HAP-1 (cell line): ENCODE data around the gene RBL2.

Experiments
- DNase-seq, 2 experiments: peaks; one replicate each; pipeline ENCODE4 v3.0.0-alpha.2; 2016 to 2020; ENCODE audit warnings: low spot score in 2 of 2
- H3K27me3 ChIP-seq: fragments of 250-450 bp; sonication (Bioruptor Pico); 2 replicates; pipeline ENCODE4 v1.5.1; 2020; ENCODE audit warnings: low read depth, mild to moderate bottlenecking, moderate library complexity
- H3K36me3 ChIP-seq: fragments of 250-450 bp; sonication (Bioruptor Pico); replicated peaks from 2 replicates; pipeline ENCODE4 v1.5.1; 2020; ENCODE audit warnings: mild to moderate bottlenecking
- H3K4me1 ChIP-seq: fragments of 250-450 bp; sonication (Bioruptor Pico); 2 replicates; pipeline ENCODE4 v1.5.1; 2020; ENCODE audit warnings: mild to moderate bottlenecking
- H3K4me3 ChIP-seq: fragments of 250-450 bp; sonication (Bioruptor Pico); 2 replicates; pipeline ENCODE4 v1.5.1; 2020; ENCODE audit warnings: mild to moderate bottlenecking, moderate library complexity
- H3K9me3 ChIP-seq: fragments of 250-450 bp; sonication (Bioruptor Pico); 2 replicates; pipeline ENCODE4 v1.5.1; 2020; ENCODE audit warnings: mild to moderate bottlenecking, moderate library complexity
- in situ Hi-C: fragments of 300-500 bp; cut with MboI; formaldehyde crosslinking; loops from 3 replicates; pipeline ENCODE4 v1.14.3; 2020; ENCODE audit warnings: low sequenced_read_pairs, inconsistent platforms, mixed read lengths

Gene RBL2

GRCh38 chr16:53429221-53429943 is 4.9 kb upstream of the RBL2 start:
- in situ Hi-C loops, result no loop called here
- Histone ChIP-seq H3K27me3 (no peaks in the 10 kb centered on the region), H3K4me3 (no peak overlapping the region), H3K4me1 (0 out of 2 replicates have a peak, but pooled peaks cover 4% of the 10 kb centered on the region), H3K36me3 (no peaks in the 10 kb centered on the region; the same call in 1 of the 2 replicates), H3K9me3 (peaks cover 6% of the 10 kb centered on the region; the same call in 1 of the 2 replicates)
- DNase-seq, result no peak

GRCh38 chr16:53430363-53430762 is 3.9 kb upstream of the RBL2 start:
- H3K4me1 ChIP-seq, result 0 out of 2 replicates have a peak, but pooled peaks cover 4% of the 10 kb centered on the region
- in situ Hi-C loops, result no loop called here
- peaks cover 2% of the 10 kb centered on the region; the same call in 1 of the 2 replicates for H3K9me3 ChIP-seq
- DNase-seq, result no peak
- no peaks in the 10 kb centered on the region; the same call in 1 of the 2 replicates for H3K36me3 ChIP-seq
- H3K4me3 ChIP-seq, result no peak overlapping the region
- H3K27me3 ChIP-seq, result no peaks in the 10 kb centered on the region

GRCh38 chr16:53433509-53433908 is 762 bp upstream of the RBL2 start:
- peaks cover 2% of the 10 kb centered on the region; the same call in 1 of the 2 replicates for H3K9me3 ChIP-seq
- no peak overlapping the region for H3K4me3 ChIP-seq
- H3K36me3 ChIP-seq, result no peaks in the 10 kb centered on the region; the same call in 1 of the 2 replicates
- no peak for DNase-seq
- in situ Hi-C loops, result no loop called here
- no peaks in the 10 kb centered on the region for H3K27me3 ChIP-seq
- peaks cover 8% of the 10 kb centered on the region for H3K4me1 ChIP-seq

- Histone ChIP-seq H3K27me3 (no peaks in the 10 kb centered on the region), H3K9me3 (peaks cover 2% of the 10 kb centered on the region; the same call in 1 of the 2 replicates), H3K36me3 (no peaks in the 10 kb centered on the region; the same call in 1 of the 2 replicates), H3K4me1 (peaks cover 8% of the 10 kb centered on the region), H3K4me3 (peak overlapping the region; percentile 92)
- in situ Hi-C loops, result no loop called here
- no peak for DNase-seq
These were observed 318 bp upstream of the RBL2 start for GRCh38 chr16:53433930-53434376.

GRCh38 chr16:53435066-53435688 is 906 bp downstream of the RBL2 start:
- in situ Hi-C loops, result no loop called here
- H3K27me3 ChIP-seq, result no peaks in the 10 kb centered on the region
- peak overlapping the region; percentile 92 for H3K4me3 ChIP-seq
- peaks cover 8% of the 10 kb centered on the region for H3K4me1 ChIP-seq
- H3K9me3 ChIP-seq, result peaks cover 2% of the 10 kb centered on the region; the same call in 1 of the 2 replicates
- peak; percentile 76 to 79 for DNase-seq
- H3K36me3 ChIP-seq, result no peaks in the 10 kb centered on the region; the same call in 1 of the 2 replicates

GRCh38 chr16:53440125-53440524 is 5.9 kb downstream of the RBL2 start:
- H3K4me1 ChIP-seq, result peaks cover 4% of the 10 kb centered on the region
- in situ Hi-C loops, result no loop called here
- no peaks in the 10 kb centered on the region for H3K36me3 ChIP-seq
- H3K9me3 ChIP-seq, result no peaks in the 10 kb centered on the region
- no peak overlapping the region for H3K4me3 ChIP-seq
- no peak for DNase-seq
- H3K27me3 ChIP-seq, result no peaks in the 10 kb centered on the region

GRCh38 chr16:53445534-53445933 is 11.3 kb downstream of the RBL2 start:
- H3K9me3 ChIP-seq, result no peaks in the 10 kb centered on the region
- no peaks in the 10 kb centered on the region for H3K27me3 ChIP-seq
- no peak for DNase-seq
- H3K4me1 ChIP-seq, result no peaks in the 10 kb centered on the region
- H3K4me3 ChIP-seq, result no peak overlapping the region
- H3K36me3 ChIP-seq, result 0 out of 2 replicates have a peak, but pooled peaks cover 4% of the 10 kb centered on the region
- in situ Hi-C loops, result no loop called here

GRCh38 chr16:53446090-53446489 is 11.8 kb downstream of the RBL2 start:
- no peaks in the 10 kb centered on the region for H3K4me1 ChIP-seq
- H3K36me3 ChIP-seq, result 0 out of 2 replicates have a peak, but pooled peaks cover 4% of the 10 kb centered on the region
- H3K27me3 ChIP-seq, result no peaks in the 10 kb centered on the region
- in situ Hi-C loops, result no loop called here
- no peaks in the 10 kb centered on the region for H3K9me3 ChIP-seq
- no peak overlapping the region for H3K4me3 ChIP-seq
- DNase-seq, result no peak

GRCh38 chr16:53449816-53450517 is 15.7 kb downstream of the RBL2 start:
- no peak for DNase-seq
- in situ Hi-C loops, result no loop called here
- no peaks in the 10 kb centered on the region for H3K27me3 ChIP-seq
- 0 out of 2 replicates have a peak, but pooled peaks cover 13% of the 10 kb centered on the region for H3K36me3 ChIP-seq
- no peaks in the 10 kb centered on the region for H3K9me3 ChIP-seq
- H3K4me3 ChIP-seq, result no peak overlapping the region
- H3K4me1 ChIP-seq, result no peaks in the 10 kb centered on the region

- Histone ChIP-seq H3K4me1 (no peaks in the 10 kb centered on the region), H3K9me3 (no peaks in the 10 kb centered on the region), H3K4me3 (no peak overlapping the region), H3K36me3 (0 out of 2 replicates have a peak, but pooled peaks cover 14% of the 10 kb centered on the region), H3K27me3 (no peaks in the 10 kb centered on the region)
- in situ Hi-C loops, result no loop called here
- DNase-seq, result no peak
These were observed 19.7 kb downstream of the RBL2 start for GRCh38 chr16:53453928-53454327.

GRCh38 chr16:53456625-53457024 is 22.4 kb downstream of the RBL2 start:
- Histone ChIP-seq H3K36me3 (peaks cover 19% of the 10 kb centered on the region), H3K4me3 (no peak overlapping the region), H3K27me3 (no peaks in the 10 kb centered on the region), H3K4me1 (no peaks in the 10 kb centered on the region), H3K9me3 (no peaks in the 10 kb centered on the region)
- DNase-seq, result no peak
- in situ Hi-C loops, result no loop called here

GRCh38 chr16:53457670-53458069 is 23.4 kb downstream of the RBL2 start:
- in situ Hi-C loops, result no loop called here
- DNase-seq, result no peak
- no peaks in the 10 kb centered on the region for H3K4me1 ChIP-seq
- H3K4me3 ChIP-seq, result no peak overlapping the region
- H3K27me3 ChIP-seq, result no peaks in the 10 kb centered on the region
- H3K9me3 ChIP-seq, result no peaks in the 10 kb centered on the region
- H3K36me3 ChIP-seq, result peaks cover 21% of the 10 kb centered on the region

GRCh38 chr16:53458635-53459034 is 24.4 kb downstream of the RBL2 start:
- in situ Hi-C loops, result no loop called here
- H3K36me3 ChIP-seq, result peaks cover 23% of the 10 kb centered on the region
- H3K4me3 ChIP-seq, result no peak overlapping the region
- H3K27me3 ChIP-seq, result no peaks in the 10 kb centered on the region
- no peaks in the 10 kb centered on the region for H3K4me1 ChIP-seq
- H3K9me3 ChIP-seq, result no peaks in the 10 kb centered on the region
- no peak for DNase-seq
